Measurements from ENCODE around the gene CFAP73. TPM values are rescaled to one million over a fixed set of nuclear protein-coding genes. Genes with fewer than 3 reads are reported as not detected.

CFAP73 gene
- total RNA-seq, 1 experiment from 2014 or later, result 0.94 TPM

DNA sequence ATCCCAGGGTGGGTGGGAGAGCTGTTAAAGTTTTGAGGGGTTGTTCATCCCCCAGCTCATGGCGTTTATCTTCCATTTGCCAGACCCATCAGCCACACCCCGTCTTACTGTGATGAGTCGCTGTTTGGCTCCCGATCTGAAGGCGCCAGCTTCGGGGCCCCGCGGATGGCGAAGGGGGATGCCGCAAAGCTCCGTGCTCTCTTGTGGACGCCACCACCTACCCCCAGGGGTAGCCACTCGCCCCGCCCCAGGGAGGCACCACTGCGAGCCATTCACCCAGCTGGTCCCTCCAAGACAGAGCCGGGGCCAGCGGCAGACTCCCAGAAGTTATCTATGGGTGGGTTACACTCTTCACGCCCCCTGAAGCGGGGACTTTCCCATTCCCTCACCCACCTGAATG lies 41.7 kb downstream of the CFAP73 start:
- CTCF ChIA-PET, result interaction anchor here (1.3 kb wide), 2 partner anchors 98 to 234 kb away, joined by 3 read pairs; no protein-coding TSS in a partner anchor
- ATAC-seq, result no peak

DNA sequence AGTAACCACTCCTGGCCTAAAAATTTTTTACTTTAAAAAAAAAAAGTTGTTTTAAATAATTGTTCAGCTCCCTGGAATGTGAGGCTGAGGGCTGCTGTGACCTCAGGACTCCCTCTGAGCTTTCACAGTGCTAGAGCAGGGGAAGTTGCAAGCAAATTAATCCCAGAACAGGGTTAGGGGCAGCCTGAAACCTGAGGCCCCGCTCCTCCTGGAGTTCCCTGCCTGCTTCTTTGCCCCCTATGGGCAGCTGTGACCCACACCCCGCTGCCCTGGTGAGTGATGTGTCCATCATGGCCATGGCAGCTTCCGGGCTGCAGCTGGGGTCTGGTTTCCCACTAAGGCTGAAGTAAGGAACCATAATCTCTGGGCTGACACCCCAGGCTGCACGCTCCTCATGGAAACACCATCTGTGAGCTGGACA lies 45.5 kb downstream of the CFAP73 start:
- Mint-ChIP-seq H3K4me1 (peaks cover 10% of the 10 kb centered on the region; the same call in 1 of the 2 replicates), H3K9me3 (no peaks in the 10 kb centered on the region), H3K27ac (no peak overlapping the region), H3K36me3 (peaks cover 18% of the 10 kb centered on the region), H3K27me3 (ENCODE audit: low read depth) (no peaks in the 10 kb centered on the region), H3K4me3 (no peak overlapping the region)
- ATAC-seq, result no peak
- POLR2A ChIA-PET, result interaction anchor here (0.7 kb wide), 2 partner anchors 275 kb away, joined by 6 to 8 read pairs; no protein-coding TSS in a partner anchor
- no peak for TF ChIP-seq FOXP1 (CRISPR knock-in tag; IDR thresholded peaks at IDR 0.05; ENCODE audit: borderline replicate concordance)
- TF ChIP-seq SMAD3 (CRISPR knock-in tag; IDR thresholded peaks at IDR 0.05; ENCODE audit: borderline replicate concordance), result no peak
- TF ChIP-seq, protein P1, sequence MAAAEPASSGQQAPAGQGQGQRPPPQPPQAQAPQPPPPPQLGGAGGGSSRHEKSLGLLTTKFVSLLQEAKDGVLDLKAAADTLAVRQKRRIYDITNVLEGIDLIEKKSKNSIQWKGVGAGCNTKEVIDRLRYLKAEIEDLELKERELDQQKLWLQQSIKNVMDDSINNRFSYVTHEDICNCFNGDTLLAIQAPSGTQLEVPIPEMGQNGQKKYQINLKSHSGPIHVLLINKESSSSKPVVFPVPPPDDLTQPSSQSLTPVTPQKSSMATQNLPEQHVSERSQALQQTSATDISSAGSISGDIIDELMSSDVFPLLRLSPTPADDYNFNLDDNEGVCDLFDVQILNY (CRISPR knock-in tag; IDR thresholded peaks at IDR 0.05), result no peak
- TF ChIP-seq GTF2I (CRISPR knock-in tag; conservative IDR thresholded peaks at IDR 0.05), result no peak
- TF ChIP-seq CREM (CRISPR knock-in tag; IDR thresholded peaks at IDR 0.05), result no peak
- TF ChIP-seq, protein P2, sequence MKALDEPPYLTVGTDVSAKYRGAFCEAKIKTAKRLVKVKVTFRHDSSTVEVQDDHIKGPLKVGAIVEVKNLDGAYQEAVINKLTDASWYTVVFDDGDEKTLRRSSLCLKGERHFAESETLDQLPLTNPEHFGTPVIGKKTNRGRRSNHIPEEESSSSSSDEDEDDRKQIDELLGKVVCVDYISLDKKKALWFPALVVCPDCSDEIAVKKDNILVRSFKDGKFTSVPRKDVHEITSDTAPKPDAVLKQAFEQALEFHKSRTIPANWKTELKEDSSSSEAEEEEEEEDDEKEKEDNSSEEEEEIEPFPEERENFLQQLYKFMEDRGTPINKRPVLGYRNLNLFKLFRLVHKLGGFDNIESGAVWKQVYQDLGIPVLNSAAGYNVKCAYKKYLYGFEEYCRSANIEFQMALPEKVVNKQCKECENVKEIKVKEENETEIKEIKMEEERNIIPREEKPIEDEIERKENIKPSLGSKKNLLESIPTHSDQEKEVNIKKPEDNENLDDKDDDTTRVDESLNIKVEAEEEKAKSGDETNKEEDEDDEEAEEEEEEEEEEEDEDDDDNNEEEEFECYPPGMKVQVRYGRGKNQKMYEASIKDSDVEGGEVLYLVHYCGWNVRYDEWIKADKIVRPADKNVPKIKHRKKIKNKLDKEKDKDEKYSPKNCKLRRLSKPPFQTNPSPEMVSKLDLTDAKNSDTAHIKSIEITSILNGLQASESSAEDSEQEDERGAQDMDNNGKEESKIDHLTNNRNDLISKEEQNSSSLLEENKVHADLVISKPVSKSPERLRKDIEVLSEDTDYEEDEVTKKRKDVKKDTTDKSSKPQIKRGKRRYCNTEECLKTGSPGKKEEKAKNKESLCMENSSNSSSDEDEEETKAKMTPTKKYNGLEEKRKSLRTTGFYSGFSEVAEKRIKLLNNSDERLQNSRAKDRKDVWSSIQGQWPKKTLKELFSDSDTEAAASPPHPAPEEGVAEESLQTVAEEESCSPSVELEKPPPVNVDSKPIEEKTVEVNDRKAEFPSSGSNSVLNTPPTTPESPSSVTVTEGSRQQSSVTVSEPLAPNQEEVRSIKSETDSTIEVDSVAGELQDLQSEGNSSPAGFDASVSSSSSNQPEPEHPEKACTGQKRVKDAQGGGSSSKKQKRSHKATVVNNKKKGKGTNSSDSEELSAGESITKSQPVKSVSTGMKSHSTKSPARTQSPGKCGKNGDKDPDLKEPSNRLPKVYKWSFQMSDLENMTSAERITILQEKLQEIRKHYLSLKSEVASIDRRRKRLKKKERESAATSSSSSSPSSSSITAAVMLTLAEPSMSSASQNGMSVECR (CRISPR knock-in tag; IDR thresholded peaks at IDR 0.05; ENCODE audit: borderline replicate concordance), result no peak
- TF ChIP-seq SP1 (CRISPR knock-in tag; conservative IDR thresholded peaks at IDR 0.05), result no peak
- TF ChIP-seq, protein P3, sequence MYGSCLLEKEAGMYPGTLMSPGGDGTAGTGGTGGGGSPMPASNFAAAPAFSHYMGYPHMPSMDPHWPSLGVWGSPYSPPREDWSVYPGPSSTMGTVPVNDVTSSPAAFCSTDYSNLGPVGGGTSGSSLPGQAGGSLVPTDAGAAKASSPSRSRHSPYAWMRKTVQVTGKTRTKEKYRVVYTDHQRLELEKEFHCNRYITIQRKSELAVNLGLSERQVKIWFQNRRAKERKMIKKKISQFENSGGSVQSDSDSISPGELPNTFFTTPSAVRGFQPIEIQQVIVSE (CRISPR knock-in tag; IDR thresholded peaks at IDR 0.05; ENCODE audit: borderline replicate concordance), result no peak
- TF ChIP-seq ZNF121 (CRISPR knock-in tag; IDR thresholded peaks at IDR 0.05), result no peak
- CTCF ChIA-PET, result interaction anchor here (0.9 to 2.1 kb wide), 8 partner anchors 9 to 267 kb away, joined by 3 to 9 read pairs (median 4); partner anchors contain the start of genes DDX54, RASAL1, RITA1 and TPCN1
- no peak for DNase-seq (ENCODE audit: low spot score)

More for the DNA sequence above, 41.7 kb downstream of the CFAP73 start:
- Mint-ChIP-seq H3K4me1 (peaks cover 16% of the 10 kb centered on the region), H3K9me3 (no peaks in the 10 kb centered on the region), H3K27me3 (ENCODE audit: low read depth) (no peaks in the 10 kb centered on the region), H3K4me3 (no peak overlapping the region), H3K36me3 (peaks cover 33% of the 10 kb centered on the region), H3K27ac (no peak overlapping the region)
- TF ChIP-seq TCF7 (CRISPR knock-in tag; IDR thresholded peaks at IDR 0.05; ENCODE audit: low read depth) (no peak), NFATC4 (CRISPR knock-in tag; IDR thresholded peaks at IDR 0.05) (no peak), ZNF232 (CRISPR knock-in tag; IDR thresholded peaks at IDR 0.05) (no peak), RORB (CRISPR knock-in tag; IDR thresholded peaks at IDR 0.05) (no peak)
- TF ChIP-seq, protein P4, sequence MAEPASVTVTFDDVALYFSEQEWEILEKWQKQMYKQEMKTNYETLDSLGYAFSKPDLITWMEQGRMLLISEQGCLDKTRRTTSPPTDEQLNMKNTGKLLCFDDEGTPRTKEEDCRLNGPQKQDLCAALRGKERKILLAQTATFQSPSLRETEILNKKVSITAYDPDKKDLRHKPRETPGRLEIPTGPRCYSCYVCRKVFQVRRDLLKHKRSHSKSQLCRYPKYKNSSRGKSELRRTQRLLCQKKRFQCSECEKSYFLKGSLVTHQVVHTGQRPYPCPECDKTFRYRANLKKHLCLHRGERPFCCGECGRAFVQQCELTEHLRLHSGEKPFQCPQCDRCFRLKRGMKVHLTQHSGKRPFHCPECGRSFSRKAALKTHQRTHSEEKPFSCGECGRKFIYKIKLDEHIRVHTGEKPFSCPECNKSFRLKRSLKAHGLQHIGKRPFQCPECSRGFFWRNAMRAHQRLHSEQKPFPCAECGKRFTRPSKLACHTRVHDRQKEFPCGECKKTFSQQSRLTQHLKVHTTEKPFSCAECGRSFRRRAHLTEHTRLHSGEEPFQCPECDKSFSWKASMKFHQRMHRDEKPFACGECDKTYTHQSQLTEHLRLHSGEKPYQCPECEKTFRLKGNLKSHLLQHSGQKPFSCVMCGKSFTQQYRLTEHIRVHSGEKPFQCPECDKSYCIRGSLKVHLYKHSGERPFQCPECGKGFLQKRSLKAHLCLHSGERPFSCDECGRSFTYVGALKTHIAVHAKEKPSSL (CRISPR knock-in tag; conservative IDR thresholded peaks at IDR 0.05), result no peak
- TF ChIP-seq, protein P5, sequence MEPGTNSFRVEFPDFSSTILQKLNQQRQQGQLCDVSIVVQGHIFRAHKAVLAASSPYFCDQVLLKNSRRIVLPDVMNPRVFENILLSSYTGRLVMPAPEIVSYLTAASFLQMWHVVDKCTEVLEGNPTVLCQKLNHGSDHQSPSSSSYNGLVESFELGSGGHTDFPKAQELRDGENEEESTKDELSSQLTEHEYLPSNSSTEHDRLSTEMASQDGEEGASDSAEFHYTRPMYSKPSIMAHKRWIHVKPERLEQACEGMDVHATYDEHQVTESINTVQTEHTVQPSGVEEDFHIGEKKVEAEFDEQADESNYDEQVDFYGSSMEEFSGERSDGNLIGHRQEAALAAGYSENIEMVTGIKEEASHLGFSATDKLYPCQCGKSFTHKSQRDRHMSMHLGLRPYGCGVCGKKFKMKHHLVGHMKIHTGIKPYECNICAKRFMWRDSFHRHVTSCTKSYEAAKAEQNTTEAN (CRISPR knock-in tag; IDR thresholded peaks at IDR 0.05), result no peak
- no peak for DNase-seq (ENCODE audit: low spot score)
- POLR2A ChIA-PET, result interaction anchor here (0.8 kb wide), 1 partner anchor 28 kb away, joined by 4 read pairs; no protein-coding TSS in a partner anchor
